Activated CD8-positive, alpha-beta memory T cell treated with anti-CD3 and anti-CD28 coated beads for 36 hours (primary cell): Measurements from ENCODE around the gene NTRK3. TPM values are rescaled to one million over a fixed set of nuclear protein-coding genes. Genes with fewer than 3 reads are reported as not detected.

Source experiments
- CTCF ChIA-PET: fragments of 350-600 bp; sonication (Branson Sonifier 250); formaldehyde crosslinking; loops from one replicate; lab custom pipeline; 2021; ENCODE audit warnings: antibody characterized with exemption; lab: Charles Lee
- POLR2A ChIA-PET: fragments of 350-600 bp; sonication (Branson Sonifier 250); formaldehyde crosslinking; loops from one replicate; lab custom pipeline; 2021; ENCODE audit warnings: antibody characterized with exemption; lab: Charles Lee
- total RNA-seq, 2 experiments: library from RNA; stranded (reverse); gene quantifications; one replicate each; pipeline ENCODE4 v1.2.3, GENCODE V29; 2021

The NTRK3 gene
- total RNA-seq, 2 experiments from 2014 or later, result not detected

- POLR2A ChIA-PET, result no interaction called here
- CTCF ChIA-PET, result no interaction called here
Measured at GRCh38 chr15:88144921-88145653, 111.5 kb downstream of the NTRK3 start.

- ChIA-PET CTCF (no interaction called here), POLR2A (no interaction called here)
Measured at GRCh38 chr15:88142121-88142520, 114.4 kb downstream of the NTRK3 start.

- CTCF ChIA-PET, result no interaction called here
- POLR2A ChIA-PET, result interaction anchor here (0.6 kb wide), 1 partner anchor 1374 kb away, joined by 3 read pairs; no protein-coding TSS in a partner anchor
Measured at GRCh38 chr15:88141269-88141889, 115.2 kb downstream of the NTRK3 start.

GRCh38 chr15:88140398-88140797 lies 116.1 kb downstream of the NTRK3 start:
- CTCF ChIA-PET, result no interaction called here
- POLR2A ChIA-PET, result no interaction called here

GRCh38 chr15:88139936-88140335 lies 116.6 kb downstream of the NTRK3 start:
- ChIA-PET CTCF (no interaction called here), POLR2A (no interaction called here)

- POLR2A ChIA-PET, result no interaction called here
- CTCF ChIA-PET, result no interaction called here
Measured at GRCh38 chr15:88133795-88134194, 122.7 kb downstream of the NTRK3 start.

- CTCF ChIA-PET, result no interaction called here
- POLR2A ChIA-PET, result no interaction called here
Measured at GRCh38 chr15:88132499-88132898, 124.0 kb downstream of the NTRK3 start.

- ChIA-PET POLR2A (no interaction called here), CTCF (no interaction called here)
Measured at GRCh38 chr15:88131937-88132336, 124.6 kb downstream of the NTRK3 start.

GRCh38 chr15:88127432-88127790 lies 129.1 kb downstream of the NTRK3 start:
- ChIA-PET POLR2A (no interaction called here), CTCF (no interaction called here)

- CTCF ChIA-PET, result no interaction called here
- POLR2A ChIA-PET, result no interaction called here
Measured at GRCh38 chr15:88126695-88127431, 129.7 kb downstream of the NTRK3 start.

- ChIA-PET CTCF (no interaction called here), POLR2A (no interaction called here)
Measured at GRCh38 chr15:88125576-88125975, 131.0 kb downstream of the NTRK3 start.

GRCh38 chr15:88124199-88124598 lies 132.3 kb downstream of the NTRK3 start:
- ChIA-PET CTCF (no interaction called here), POLR2A (no interaction called here)

GRCh38 chr15:88121968-88122530 lies 134.5 kb downstream of the NTRK3 start:
- ChIA-PET POLR2A (no interaction called here), CTCF (no interaction called here)

- ChIA-PET CTCF (no interaction called here), POLR2A (no interaction called here)
Measured at GRCh38 chr15:88120026-88120425, 136.5 kb downstream of the NTRK3 start.

GRCh38 chr15:88118741-88119140 lies 137.8 kb downstream of the NTRK3 start:
- CTCF ChIA-PET, result no interaction called here
- POLR2A ChIA-PET, result no interaction called here

- POLR2A ChIA-PET, result no interaction called here
- CTCF ChIA-PET, result no interaction called here
Measured at GRCh38 chr15:88118035-88118434, 138.5 kb downstream of the NTRK3 start.

GRCh38 chr15:88115486-88116152 lies 140.9 kb downstream of the NTRK3 start:
- CTCF ChIA-PET, result no interaction called here
- POLR2A ChIA-PET, result no interaction called here

GRCh38 chr15:88113613-88114308 lies 142.8 kb downstream of the NTRK3 start:
- CTCF ChIA-PET, result no interaction called here
- POLR2A ChIA-PET, result no interaction called here

GRCh38 chr15:88108991-88109390 lies 147.5 kb downstream of the NTRK3 start:
- CTCF ChIA-PET, result no interaction called here
- POLR2A ChIA-PET, result no interaction called here
